HepG2 (cell line): Measurements from ENCODE around the gene MMP17. TPM values are rescaled to one million over a fixed set of nuclear protein-coding genes. Genes with fewer than 3 reads are reported as not detected.

ENCODE experiments used
- ELF3 ChIP-seq: IDR thresholded peaks from 2 replicates; pipeline ENCODE4 v1.6.1; 2016; ENCODE audit warnings: missing genetic modification reagents, missing compliant biosample characterization
- HIC2 ChIP-seq: sonication (generic); formaldehyde crosslinking; IDR thresholded peaks from 2 replicates; pipeline ENCODE4 v1.9.0; 2022; ENCODE audit warnings: low read depth, missing genetic modification reagents
- KAT7 ChIP-seq: IDR thresholded peaks from 2 replicates; pipeline ENCODE4 v1.6.1; 2018; ENCODE audit warnings: borderline replicate concordance, missing compliant biosample characterization
- KDM4B ChIP-seq: sonication (generic); formaldehyde crosslinking; IDR thresholded peaks from 2 replicates; pipeline ENCODE4 v1.4.0; 2020; ENCODE audit warnings: missing genetic modification reagents
- MZF1 ChIP-seq: sonication (generic); formaldehyde crosslinking; IDR thresholded peaks from 2 replicates; pipeline ENCODE4 v1.8.1; 2023; ENCODE audit warnings: mild to moderate bottlenecking, missing genetic modification reagents, borderline replicate concordance
- NFATC3 ChIP-seq: sonication (generic); formaldehyde crosslinking; IDR thresholded peaks from 2 replicates; pipeline ENCODE4 v1.5.1; 2020; ENCODE audit warnings: mild to moderate bottlenecking, missing genetic modification reagents
- NFE2L1 ChIP-seq: sonication (generic); formaldehyde crosslinking; IDR thresholded peaks from 2 replicates; pipeline ENCODE4 v1.4.0; 2020; ENCODE audit warnings: missing genetic modification reagents, mild to moderate bottlenecking, borderline replicate concordance
- NFYB ChIP-seq: sonication (generic); formaldehyde crosslinking; IDR thresholded peaks from 2 replicates; pipeline ENCODE4 v1.4.0; 2020; ENCODE audit warnings: missing genetic modification reagents
- SPEN ChIP-seq: sonication (generic); formaldehyde crosslinking; IDR thresholded peaks from 2 replicates; pipeline ENCODE4 v1.5.1; 2020; ENCODE audit warnings: low read depth, mild to moderate bottlenecking, missing genetic modification reagents
- STAG1 ChIP-seq: sonication (generic); formaldehyde crosslinking; IDR thresholded peaks from 2 replicates; pipeline ENCODE4 v1.4.0; 2020; ENCODE audit warnings: missing genetic modification reagents
- TAF1 ChIP-seq: sonication (generic); formaldehyde crosslinking; IDR thresholded peaks from 2 replicates; pipeline ENCODE4 v1.4.0; 2020; ENCODE audit warnings: missing genetic modification reagents
- USF2 ChIP-seq, 2 experiments: sonication (generic) in 1 of 2; formaldehyde crosslinking in 1 of 2; IDR thresholded peaks; 2 replicates each; pipeline versions ENCODE4 v1.5.1 to v1.6.1; 2011 to 2020; ENCODE audit warnings: borderline replicate concordance in 1 of 2, low read depth in 1 of 2, low read length in 1 of 2, mild to moderate bottlenecking in 1 of 2, missing genetic modification reagents in 1 of 2, moderate library complexity in 1 of 2
- YEATS2 ChIP-seq: sonication (generic); formaldehyde crosslinking; IDR thresholded peaks from 2 replicates; pipeline ENCODE4 v1.4.0; 2020; ENCODE audit warnings: missing genetic modification reagents, borderline replicate concordance
- ZBTB38 ChIP-seq: sonication (generic); formaldehyde crosslinking; IDR thresholded peaks from 2 replicates; pipeline ENCODE4 v1.5.1; 2020; ENCODE audit warnings: mild to moderate bottlenecking, missing genetic modification reagents
- ZBTB7A ChIP-seq: sonication (generic); formaldehyde crosslinking; IDR thresholded peaks from 2 replicates; pipeline ENCODE4 v1.8.0; 2022; ENCODE audit warnings: mild to moderate bottlenecking, missing genetic modification reagents
- ZFP36L1 ChIP-seq: sonication (generic); formaldehyde crosslinking; IDR thresholded peaks from 2 replicates; pipeline ENCODE4 v1.8.0; 2022; ENCODE audit warnings: mild to moderate bottlenecking, missing genetic modification reagents, moderate library complexity
- ZFP36L2 ChIP-seq: sonication (generic); formaldehyde crosslinking; IDR thresholded peaks from 2 replicates; pipeline ENCODE4 v1.4.0; 2020; ENCODE audit warnings: missing genetic modification reagents
- ZFP37 ChIP-seq: sonication (generic); formaldehyde crosslinking; IDR thresholded peaks from 2 replicates; pipeline ENCODE4 v1.4.0; 2020; ENCODE audit warnings: missing genetic modification reagents, borderline replicate concordance
- ZFP82 ChIP-seq: sonication (generic); formaldehyde crosslinking; IDR thresholded peaks from 2 replicates; pipeline ENCODE4 v1.5.1; 2020; ENCODE audit warnings: mild to moderate bottlenecking, missing genetic modification reagents, borderline replicate concordance
- ZKSCAN5 ChIP-seq: sonication (generic); formaldehyde crosslinking; IDR thresholded peaks from 2 replicates; pipeline ENCODE4 v1.5.1; 2020; ENCODE audit warnings: mild to moderate bottlenecking, missing genetic modification reagents
- ZNF383 ChIP-seq: sonication (generic); formaldehyde crosslinking; IDR thresholded peaks from 2 replicates; pipeline ENCODE4 v1.4.0; 2020; ENCODE audit warnings: missing genetic modification reagents, mild to moderate bottlenecking, borderline replicate concordance
- ZNF614 ChIP-seq: IDR thresholded peaks from 2 replicates; pipeline ENCODE4 v1.6.1; 2018; ENCODE audit warnings: missing biosample characterization, missing genetic modification reagents, inconsistent platforms, borderline replicate concordance
- ZNF781 ChIP-seq: sonication (generic); formaldehyde crosslinking; IDR thresholded peaks from 2 replicates; pipeline ENCODE4 v1.5.1; 2020; ENCODE audit warnings: borderline replicate concordance, mild to moderate bottlenecking, missing genetic modification reagents; ENCODE audit errors: not compliant biosample characterization
- polyA plus RNA-seq, 8 experiments: library from polyadenylated mRNA; depleted of rRNA in 3 of 8; stranded (reverse) in 7 of 8; unstranded in 1 of 8; fragments of >200 nt; fragmentation: Illumina TruSeq in 4 of 8; extraction: Trizol in 4 of 8; gene quantifications; 2 replicates each; pipeline versions ENCODE4 v1.2.1 to v1.2.3, GENCODE V29; 2011 to 2016; ENCODE audit warnings: low read depth in 4 of 8, missing spikeins in 1 of 8, mixed read lengths in 1 of 8; ENCODE audit not compliant: insufficient read depth in 1 of 8
- total RNA-seq, 5 experiments: library from RNA; depleted of rRNA; stranded (reverse); fragments of >200 nt; fragmentation: Illumina TruSeq; extraction: Trizol; gene quantifications; 2 replicates each; pipeline ENCODE4 v1.2.3, GENCODE V29; 2016; ENCODE audit warnings: low read depth in 1 of 5
- TF ChIP-seq, protein P1 (sequence below): sonication (generic); formaldehyde crosslinking; IDR thresholded peaks from 2 replicates; pipeline ENCODE4 v1.5.0; 2020; ENCODE audit warnings: mild to moderate bottlenecking, low read depth, missing genetic modification reagents, borderline replicate concordance
- TF ChIP-seq, protein P2 (sequence below): sonication (generic); formaldehyde crosslinking; IDR thresholded peaks from 2 replicates; pipeline ENCODE4 v1.5.0; 2020; ENCODE audit warnings: mild to moderate bottlenecking, missing genetic modification reagents

Gene MMP17
- total and polyA plus RNA-seq, 2 of the 13 experiments (the other 11 are each of a cell fraction or from before 2014, with no cell fraction given) = 0.55 to 0.80 TPM

- TF ChIP-seq USF2 (IDR thresholded peaks at IDR 0.05; ENCODE audit: low read depth, low read length) = no peak
- TF ChIP-seq USF2 (CRISPR knock-in tag; IDR thresholded peaks at IDR 0.05; ENCODE audit: borderline replicate concordance) = no peak
- TF ChIP-seq NFATC3 (CRISPR knock-in tag) = no peak
- peak; percentile 57; the same call in 1 of the 2 replicates for TF ChIP-seq KDM4B (CRISPR knock-in tag)
- TF ChIP-seq ZNF614 (CRISPR knock-in tag) = no peak
- no peak for TF ChIP-seq TAF1 (CRISPR knock-in tag)
- TF ChIP-seq ZKSCAN5 = no peak
- 0 out of 2 replicates have a peak, but pooled peaks have one; percentile 38 for TF ChIP-seq HIC2 (CRISPR knock-in tag)
- no peak for TF ChIP-seq ZNF781 (CRISPR knock-in tag)
- no peak for TF ChIP-seq ZNF383
- peak; percentile 95 for TF ChIP-seq ZBTB7A (CRISPR knock-in tag)
- TF ChIP-seq, protein P1, sequence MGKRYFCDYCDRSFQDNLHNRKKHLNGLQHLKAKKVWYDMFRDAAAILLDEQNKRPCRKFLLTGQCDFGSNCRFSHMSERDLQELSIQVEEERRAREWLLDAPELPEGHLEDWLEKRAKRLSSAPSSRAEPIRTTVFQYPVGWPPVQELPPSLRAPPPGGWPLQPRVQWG (CRISPR knock-in tag) = no peak
- peak; percentile 55 for TF ChIP-seq SPEN (CRISPR knock-in tag)
- TF ChIP-seq KAT7 (CRISPR knock-in tag) = no peak
- no peak for TF ChIP-seq ZFP82 (CRISPR knock-in tag)
- 0 out of 2 replicates have a peak, but pooled peaks have one; percentile 6 for TF ChIP-seq NFYB (CRISPR knock-in tag)
- no peak for TF ChIP-seq STAG1 (CRISPR knock-in tag)
- no peak for TF ChIP-seq ZBTB38
- no peak for TF ChIP-seq YEATS2 (CRISPR knock-in tag)
- TF ChIP-seq ZFP36L2 = no peak
- peak; percentile 35; the same call in 1 of the 2 replicates for TF ChIP-seq ELF3
- no peak for TF ChIP-seq ZFP36L1 (CRISPR knock-in tag)
- TF ChIP-seq, protein P2, sequence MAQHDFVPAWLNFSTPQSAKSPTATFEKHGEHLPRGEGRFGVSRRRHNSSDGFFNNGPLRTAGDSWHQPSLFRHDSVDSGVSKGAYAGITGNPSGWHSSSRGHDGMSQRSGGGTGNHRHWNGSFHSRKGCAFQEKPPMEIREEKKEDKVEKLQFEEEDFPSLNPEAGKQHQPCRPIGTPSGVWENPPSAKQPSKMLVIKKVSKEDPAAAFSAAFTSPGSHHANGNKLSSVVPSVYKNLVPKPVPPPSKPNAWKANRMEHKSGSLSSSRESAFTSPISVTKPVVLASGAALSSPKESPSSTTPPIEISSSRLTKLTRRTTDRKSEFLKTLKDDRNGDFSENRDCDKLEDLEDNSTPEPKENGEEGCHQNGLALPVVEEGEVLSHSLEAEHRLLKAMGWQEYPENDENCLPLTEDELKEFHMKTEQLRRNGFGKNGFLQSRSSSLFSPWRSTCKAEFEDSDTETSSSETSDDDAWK (CRISPR knock-in tag) = no peak
- no peak for TF ChIP-seq MZF1 (CRISPR knock-in tag)
- no peak for TF ChIP-seq NFE2L1 (CRISPR knock-in tag)
- no peak for TF ChIP-seq ZFP37 (CRISPR knock-in tag)
Observed at GRCh38 chr12:131862084-131862441, 33.9 kb downstream of the MMP17 start (continued).
